Frontal cortex (tissue), 4 donors: Measurements from ENCODE around the gene DDX52. TPM values are rescaled to one million over a fixed set of nuclear protein-coding genes. Genes with fewer than 3 reads are reported as not detected.
"Not testable (repeated sequence)": the region's sequence is repeated elsewhere in the genome, so short reads cannot be mapped to it uniquely, and the experiment has no call there.

Source experiments
- DNase-seq, 2 donors: peaks; one replicate each; pipeline ENCODE4 v3.0.0; 2012; ENCODE audit warnings: low spot score in 2 of 2
- FAIRE-seq: peaks from 2 replicates; lab custom pipeline; 2012; peaks lifted over from hg19 to GRCh38; lab: Jason Lieb, UNC
- total RNA-seq: library from RNA; depleted of rRNA; stranded (reverse); fragments of >200 nt; gene quantifications from one replicate; pipeline ENCODE4 v1.2.3, GENCODE V29; 2014
- donor health status: control.
- donor health status: control.
- donor health status: control.

The DDX52 gene, protein sequence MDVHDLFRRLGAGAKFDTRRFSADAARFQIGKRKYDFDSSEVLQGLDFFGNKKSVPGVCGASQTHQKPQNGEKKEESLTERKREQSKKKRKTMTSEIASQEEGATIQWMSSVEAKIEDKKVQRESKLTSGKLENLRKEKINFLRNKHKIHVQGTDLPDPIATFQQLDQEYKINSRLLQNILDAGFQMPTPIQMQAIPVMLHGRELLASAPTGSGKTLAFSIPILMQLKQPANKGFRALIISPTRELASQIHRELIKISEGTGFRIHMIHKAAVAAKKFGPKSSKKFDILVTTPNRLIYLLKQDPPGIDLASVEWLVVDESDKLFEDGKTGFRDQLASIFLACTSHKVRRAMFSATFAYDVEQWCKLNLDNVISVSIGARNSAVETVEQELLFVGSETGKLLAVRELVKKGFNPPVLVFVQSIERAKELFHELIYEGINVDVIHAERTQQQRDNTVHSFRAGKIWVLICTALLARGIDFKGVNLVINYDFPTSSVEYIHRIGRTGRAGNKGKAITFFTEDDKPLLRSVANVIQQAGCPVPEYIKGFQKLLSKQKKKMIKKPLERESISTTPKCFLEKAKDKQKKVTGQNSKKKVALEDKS
- total RNA-seq, result 35.9 TPM

DNA sequence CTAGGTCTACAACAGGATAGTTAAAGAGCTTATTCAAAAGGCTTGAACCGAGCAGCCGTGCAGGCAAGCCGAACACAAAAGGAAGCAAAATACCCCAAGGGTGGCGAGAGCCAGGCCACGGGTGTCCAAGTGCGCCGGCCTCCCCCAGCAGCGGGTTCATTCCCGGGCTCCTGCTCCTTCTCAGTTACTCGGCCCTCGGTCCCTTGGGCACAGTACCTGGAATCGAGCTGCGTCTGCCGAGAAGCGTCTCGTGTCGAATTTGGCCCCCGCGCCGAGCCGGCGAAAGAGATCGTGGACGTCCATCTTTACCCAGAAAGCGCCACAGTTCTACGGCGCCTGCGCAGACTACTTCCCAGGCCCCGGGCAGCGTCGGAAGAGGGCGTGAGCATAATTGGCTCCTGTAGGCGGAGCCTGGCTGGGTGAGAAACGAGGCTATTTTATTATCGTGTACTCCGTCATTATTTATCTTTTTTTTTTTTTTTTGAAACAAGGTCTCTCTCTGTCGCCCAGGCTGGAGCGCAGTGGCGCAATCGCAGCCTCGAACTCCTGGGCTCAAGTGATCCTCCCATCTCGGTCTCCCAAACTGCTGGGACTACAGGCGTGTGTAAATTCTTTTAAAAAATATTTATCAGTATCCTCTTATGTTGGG, at the start of gene DDX52:
DDX52 (minus strand) TSS at position 329 of the 649 bp plus-strand sequence; CDS start at position 303, 26 bp downstream.
- DNase-seq, result peak; percentile 57 to 77
- FAIRE-seq, result no peak

DNA sequence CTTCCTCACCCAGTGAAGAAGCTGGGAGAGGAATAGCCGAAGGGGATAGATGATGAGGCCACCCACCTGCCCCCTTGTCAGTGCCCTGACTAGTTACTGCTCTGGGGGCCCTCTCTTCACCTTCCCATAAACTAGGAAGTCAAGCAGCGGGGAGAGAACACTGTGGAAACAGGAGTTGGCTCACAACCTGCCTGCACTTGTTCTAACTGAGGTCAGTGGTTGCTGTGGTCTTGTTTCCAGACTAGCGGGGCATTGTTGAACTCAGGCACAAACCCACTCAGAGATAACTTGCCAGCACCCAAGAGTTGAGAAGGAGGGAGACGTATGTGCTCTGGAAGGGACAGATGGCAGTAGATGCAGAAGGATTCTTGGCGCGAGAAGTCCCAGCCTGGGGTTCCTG, 48.6 kb upstream of the DDX52 start:
- DNase-seq (no peak), FAIRE-seq (no peak)

DNA sequence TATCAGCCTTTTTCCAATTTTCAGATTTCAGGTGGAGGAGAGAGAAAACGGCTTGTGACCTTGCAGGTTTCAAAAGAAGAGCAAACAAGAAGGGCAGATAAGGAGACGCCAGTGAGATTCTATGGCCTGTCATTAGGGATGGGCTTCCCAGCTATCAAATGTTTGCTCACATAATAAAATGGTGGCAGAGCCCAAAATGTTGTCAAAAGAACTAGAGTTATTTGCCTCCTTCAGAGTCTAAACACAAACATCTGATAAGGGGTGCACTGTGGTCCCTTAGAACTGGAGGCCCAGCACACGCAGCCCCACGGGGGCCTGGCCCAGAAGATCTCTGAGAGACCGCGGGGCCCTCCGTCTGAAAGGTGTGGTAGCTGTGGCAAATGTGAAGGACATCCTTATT, 46.1 kb upstream of the DDX52 start:
- FAIRE-seq (no peak), DNase-seq (no peak)

DNA sequence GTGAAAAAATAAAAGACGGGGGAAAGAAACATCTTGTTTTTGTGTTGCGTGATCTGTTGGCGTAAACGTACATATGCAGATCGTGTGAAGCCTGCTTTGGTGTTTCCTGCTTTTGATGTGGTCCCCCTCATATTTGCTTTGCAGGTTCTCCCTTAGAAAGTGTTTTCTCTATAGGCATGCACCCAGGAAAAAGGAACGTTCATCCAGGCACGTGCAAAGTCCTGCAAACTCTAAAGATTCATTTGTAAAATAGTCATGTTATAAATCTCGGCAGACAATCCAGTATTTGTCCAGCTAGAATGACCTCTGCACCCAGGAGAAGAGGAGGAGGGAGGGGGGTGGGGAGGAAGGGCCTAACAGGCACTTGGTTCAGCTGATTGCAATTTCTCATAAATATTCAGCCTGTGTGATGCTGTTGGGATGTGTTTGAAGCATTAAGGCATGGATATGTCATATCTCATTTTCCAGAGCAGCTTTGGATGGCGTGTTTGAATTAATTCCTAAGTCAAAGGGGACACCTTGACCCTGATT, 40.3 kb upstream of the DDX52 start:
- DNase-seq (no peak), FAIRE-seq (no peak)

DNA sequence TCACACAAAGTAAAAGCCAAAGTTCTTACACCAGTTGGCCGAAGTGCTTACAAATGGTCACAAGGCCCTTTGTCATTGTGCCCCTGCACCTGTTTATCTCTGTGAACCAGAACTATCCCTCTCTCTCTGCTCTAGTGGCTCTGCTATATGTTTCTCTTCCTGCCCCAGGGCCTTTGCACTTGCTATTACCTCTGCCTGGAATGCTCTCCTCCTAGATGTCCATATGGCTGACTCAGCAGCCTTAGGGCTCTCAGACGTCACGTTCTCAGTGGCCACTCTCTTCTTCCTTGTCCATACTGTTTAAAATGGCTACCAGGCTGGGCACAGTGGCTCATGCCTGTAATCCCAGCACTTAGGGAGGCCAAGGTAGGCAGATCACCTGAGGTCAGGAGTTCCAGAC, 38.8 kb upstream of the DDX52 start:
- DNase-seq, result no peak
- FAIRE-seq, result no peak

DNA sequence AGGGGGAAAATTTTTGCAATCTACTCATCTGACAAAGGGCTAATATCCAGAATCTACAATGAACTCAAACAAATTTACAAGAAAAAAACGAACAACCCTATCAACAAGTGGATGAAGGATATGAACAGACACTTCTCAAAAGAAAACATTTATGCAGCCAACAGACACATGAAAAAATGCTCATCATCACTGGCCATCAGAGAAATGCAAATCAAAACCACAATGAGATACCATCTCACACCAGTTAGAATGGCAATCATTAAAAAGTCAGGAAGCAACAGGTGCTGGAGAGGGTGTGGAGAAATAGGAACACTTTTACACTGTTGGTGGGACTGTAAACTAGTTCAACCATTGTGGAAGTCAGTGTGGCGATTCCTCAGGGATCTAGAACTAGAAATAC, 36.7 kb upstream of the DDX52 start:
- not testable (repeated sequence) for FAIRE-seq

DNA sequence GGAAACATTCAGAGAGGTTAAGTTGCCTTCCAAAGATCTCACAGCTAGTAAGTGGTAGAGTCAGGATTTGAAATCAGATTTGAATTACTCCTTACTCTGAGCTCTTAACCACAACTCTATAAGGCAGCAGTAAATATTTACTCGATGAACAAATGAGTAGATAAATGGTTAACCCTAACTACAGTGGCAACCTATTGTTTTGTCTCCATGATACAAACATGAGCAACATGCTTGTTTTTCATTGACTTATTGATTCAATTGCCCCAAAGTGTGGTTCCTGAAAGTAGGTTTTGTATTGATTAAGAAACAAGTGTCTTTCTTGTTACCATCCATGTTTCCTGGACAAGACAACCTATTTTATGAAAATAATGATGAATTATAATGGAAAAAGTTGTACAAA, 34.8 kb upstream of the DDX52 start:
- DNase-seq (no peak), FAIRE-seq (no peak)

More for the DNA sequence above, 36.7 kb upstream of the DDX52 start:
- not testable (repeated sequence) for DNase-seq

DNA sequence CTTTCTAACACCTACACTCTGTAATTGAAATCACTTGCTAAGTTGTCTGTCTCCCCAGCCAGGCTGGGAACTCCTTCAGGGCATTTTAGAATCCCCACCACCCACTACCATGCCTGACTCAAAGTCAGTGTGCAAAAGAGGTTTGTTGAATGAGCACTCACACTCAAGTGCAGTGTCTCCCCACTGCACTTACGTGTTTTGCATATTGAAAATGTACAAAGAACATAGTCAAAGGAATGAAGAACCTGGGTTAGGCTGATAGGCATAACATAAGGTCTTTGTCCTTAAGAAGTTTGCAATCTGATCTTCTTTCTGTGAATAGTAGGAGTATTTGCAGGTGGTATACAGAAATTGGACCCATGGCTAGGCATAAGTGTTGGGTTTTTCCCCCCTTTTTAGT, 33.8 kb upstream of the DDX52 start:
- DNase-seq, result no peak
- no peak for FAIRE-seq

DNA sequence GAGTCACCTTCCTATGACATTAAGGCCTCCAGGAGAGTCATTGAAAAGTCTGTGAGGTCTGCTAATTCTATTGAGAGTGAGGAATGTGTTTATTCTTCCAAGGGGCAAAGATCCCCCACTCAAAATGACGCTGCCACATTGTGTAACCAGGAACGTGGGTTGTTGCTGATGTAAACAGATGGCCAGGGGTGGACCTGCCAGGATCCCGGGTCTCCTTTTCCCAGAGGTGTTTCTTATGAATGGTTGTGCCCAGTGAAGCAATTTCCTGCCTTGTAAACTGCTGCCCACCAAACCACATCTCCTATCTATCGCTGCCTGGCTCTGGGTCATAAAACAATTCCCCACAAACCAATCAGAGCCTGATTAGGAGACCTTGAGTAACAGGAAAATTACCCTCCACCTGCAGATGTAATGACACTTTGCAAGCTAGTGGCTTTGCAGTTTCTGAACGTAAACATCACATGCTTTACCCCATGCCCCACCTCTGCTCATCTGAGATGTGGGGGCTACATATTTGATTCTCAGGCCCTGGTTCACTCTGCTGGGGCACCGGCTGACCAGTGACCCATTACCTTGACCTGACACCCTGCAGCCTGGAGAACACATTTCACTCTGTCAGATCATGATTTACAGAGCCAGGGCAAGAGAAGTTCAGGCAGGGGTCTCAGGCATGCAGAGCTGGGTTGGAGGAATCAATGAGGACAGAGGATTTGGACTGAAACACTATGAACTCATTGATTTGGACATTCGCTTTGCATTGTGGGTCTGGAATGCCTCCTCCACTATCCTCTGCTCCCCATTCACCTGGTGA, 33.1 kb upstream of the DDX52 start:
- no peak for DNase-seq
- no peak for FAIRE-seq

DNA sequence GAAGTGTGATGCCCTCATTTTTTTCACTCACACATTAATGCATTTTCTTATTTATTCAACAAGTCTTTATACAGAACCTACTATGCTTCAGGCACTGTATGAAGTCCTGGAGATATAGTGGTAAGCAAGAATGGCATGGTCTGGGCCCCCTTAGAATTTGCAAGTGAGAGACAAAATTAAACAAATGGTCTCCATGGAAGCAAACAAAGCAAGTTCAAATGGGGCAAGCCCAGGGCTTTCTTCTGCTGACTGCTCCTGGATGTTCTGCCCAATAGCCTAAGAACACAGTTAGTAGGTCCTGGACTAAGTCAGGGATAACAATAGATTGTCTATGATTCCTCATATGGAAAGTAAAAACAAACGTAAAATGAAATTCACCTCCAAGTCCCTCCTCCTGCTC, 31.3 kb upstream of the DDX52 start:
- FAIRE-seq (no peak), DNase-seq (no peak)

DNA sequence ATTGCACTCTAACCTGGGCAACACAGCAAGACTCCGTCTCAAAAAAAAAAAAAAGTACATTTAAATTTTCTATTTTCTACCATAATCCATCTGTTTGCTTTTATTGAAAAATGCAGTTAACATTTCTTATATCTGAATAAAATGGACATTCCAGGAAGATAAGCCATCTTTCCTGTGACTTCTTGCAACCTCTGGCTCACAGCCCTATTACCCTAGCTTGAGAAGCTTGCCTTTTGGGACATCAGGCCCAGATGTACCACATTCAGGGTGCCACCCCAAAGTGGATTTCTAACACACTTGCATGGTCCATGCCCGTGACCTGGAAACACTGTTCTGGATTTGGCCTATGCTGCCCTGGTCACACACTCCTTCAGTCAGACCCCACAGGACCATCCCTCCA, 30.1 kb upstream of the DDX52 start:
- no peak for FAIRE-seq

DNA sequence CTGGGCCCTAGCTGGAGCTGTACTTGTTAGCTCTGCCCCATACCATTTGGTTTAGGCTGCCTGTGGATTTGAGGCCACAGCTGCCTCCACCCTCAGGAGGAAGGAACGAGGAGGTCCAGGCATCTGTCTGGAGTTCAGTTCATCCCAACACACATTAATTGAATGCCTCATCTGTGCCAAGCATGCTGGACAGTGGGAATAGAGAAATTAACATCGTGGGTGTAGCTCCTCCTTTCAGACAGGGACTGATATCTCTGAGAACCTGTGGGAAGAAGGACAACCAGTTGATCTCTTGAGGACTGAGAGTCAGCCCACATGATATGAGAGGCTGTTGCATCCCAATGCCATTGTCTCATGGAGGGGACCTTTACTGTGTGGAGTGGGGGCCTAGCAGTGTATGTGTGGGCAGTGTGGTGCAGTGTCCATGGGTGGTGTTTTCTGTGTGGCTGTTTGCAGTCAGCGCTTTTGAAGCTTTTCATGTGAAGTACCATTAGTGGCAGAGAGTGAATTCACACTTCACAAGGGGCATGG, 29.4 kb upstream of the DDX52 start:
- DNase-seq (no peak), FAIRE-seq (no peak)

More for the DNA sequence above, 30.1 kb upstream of the DDX52 start:
- DNase-seq, result no peak

DNA sequence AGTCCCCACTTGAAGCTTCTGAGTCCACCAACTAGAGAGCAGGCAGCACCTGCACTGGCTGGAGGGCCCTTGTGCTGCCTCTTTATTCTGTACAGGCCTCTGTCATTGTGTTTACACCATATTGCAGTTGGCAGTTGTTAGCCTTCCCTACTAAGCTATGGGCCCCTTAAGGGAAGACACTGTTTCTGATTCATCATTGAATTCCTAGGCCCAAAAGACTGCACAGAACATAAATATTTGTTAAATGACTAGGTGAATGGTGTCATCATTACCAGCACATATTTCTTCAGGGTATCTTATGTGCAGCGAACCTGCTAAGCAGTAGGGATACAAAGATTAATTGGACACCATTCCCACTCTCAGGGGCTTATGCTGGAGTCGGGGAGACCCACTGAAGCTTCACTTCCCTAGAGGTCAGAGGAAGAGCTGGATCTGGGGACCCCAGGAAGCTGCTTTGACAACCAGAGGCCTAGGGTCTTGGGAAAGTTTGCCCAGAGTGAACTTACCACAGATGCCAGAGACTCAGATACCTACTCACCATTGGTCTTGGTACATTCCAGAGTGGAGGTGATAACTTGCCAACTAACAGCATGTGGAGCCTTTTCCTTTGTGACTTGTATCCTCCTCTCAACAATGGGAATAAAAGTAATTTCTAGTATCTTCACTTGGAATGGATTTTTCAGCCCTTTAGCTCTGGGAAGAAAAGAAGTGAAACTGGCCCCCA, 28.7 kb upstream of the DDX52 start:
- FAIRE-seq, result no peak
- no peak for DNase-seq

DNA sequence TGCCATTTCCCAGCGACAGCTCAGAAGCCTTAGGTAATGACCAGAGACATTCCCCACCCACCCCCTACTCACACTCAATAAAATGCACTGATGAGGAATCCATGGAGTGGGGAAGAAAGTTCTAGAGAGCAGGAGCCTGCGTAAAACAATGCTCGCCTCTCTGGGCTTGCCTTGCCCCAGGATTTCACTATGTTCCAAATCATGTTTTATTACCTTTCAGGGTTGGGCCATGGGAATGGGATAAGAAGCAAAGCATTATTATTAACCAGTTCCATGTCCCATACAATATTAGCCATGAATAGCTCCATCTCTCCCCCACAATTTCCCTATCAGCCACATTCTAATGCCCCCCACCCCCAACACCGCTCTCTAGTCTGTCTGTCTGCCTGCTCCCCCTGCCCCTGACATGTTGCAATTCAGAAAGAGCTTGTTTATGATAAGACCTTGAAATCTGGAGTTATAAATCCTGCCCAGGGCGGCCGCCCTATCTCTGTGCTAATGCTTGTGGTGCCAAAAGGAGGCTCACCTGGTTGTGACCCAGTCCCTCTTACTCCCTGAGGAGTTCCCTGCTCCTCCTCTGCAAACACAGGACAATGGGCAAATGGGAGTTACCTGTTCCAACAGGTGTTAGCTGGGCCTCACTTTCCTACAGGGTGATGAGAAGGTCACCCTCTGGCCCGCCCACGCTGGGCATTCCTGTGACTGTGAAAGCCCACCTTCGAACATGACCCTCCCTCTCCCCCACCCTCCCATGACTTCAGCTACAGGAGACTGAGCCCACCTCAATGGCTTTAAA, 28.0 kb upstream of the DDX52 start:
- DNase-seq (no peak), FAIRE-seq (no peak)

DNA sequence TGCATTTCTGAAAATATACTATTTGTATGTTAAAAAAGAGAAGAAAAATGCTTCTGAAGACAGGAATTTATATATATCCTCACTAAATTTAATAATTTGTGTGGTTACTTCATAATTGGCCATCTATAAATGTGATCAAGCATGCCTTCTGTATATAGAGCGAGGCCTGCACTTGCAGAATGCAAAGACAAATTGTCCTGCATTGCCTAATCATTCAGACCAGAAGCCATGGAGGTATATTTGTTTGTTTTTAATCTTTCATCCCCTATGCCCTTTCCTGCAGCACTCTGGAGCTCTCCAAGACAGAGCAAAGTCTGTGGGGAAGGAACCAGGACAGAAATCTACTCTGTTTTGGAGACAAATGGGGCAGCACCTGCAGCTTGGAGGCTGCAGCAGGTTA, 23.8 kb upstream of the DDX52 start:
- FAIRE-seq, result no peak

DNA sequence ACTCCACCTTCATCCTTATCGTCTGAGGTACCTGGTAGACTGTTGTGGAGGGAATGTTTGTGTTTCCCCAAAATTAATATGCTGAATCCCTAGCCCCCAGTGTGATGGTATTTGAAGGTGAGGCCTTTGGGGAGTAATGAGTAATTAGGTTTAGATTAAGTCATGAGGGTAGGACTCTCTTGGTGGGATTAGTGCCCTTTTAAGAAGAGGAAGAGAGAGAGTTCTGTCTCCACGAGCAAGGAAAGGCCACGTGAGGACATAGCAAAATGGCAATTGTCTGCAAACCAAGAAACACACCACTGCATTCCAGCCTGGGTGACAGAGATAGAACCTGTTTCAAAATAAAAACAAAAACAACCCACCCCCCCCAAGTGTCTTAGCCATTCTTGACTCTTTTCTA, 21.0 kb upstream of the DDX52 start:
- DNase-seq, result no peak
- FAIRE-seq, result no peak

More for the DNA sequence above, 23.8 kb upstream of the DDX52 start:
- DNase-seq, result no peak

DNA sequence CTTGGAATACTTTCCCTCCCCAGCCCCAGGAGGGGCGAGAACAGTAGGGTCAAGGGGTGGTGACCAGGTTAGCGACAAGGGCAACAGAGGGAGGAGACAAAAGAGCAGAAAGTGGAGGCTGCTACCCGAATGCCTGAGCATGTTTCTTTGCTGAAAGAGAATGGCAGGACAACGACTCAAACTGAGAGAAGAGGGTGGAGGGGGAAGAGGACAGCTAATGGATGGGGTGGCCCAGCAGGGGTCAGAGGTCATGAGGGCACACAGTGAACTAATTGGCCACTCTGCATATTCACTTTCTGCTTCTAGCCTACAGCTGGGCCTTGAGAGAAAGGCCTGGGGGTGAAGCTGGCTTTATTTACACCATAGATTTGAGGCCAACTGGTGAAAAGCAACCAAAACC, 19.1 kb upstream of the DDX52 start:
- DNase-seq (no peak), FAIRE-seq (no peak)

DNA sequence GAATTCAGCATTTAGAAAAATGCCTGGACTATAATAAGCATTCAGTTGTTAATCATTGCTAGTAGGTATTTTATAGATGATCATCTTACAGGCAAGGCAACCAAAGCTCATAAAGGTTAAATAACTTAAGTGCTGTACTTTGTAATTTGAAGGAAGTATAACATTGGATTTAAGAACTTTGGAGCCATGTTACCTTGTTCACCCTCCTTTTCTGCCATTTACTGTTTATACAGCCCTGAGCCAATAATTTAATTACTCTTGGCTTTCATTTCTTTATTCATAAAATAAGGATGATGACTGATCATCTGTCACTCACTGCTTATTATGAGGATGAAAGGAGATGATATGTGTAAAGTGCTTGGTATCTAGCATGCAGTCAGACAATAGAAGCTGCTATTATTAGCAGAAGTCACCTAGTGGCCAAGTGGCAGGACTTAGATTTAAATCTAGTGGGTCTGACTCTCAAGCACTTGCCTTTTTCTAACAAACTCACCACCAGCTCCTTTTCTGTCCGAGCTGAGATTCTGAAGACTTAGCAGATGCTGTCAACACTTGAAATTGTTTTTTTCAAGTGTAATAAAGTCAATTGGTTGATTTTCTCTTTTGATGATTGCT, 18.3 kb upstream of the DDX52 start:
- FAIRE-seq (no peak), DNase-seq (no peak)
